Smooth muscle cell (in vitro differentiated cells): ENCODE data around the gene MRPL36. TPM values are rescaled to one million over a fixed set of nuclear protein-coding genes. Genes with fewer than 3 reads are reported as not detected.

Experiments
- DNase-seq: peaks from one replicate; lab custom pipeline; 2025; ENCODE audit not compliant: unreplicated experiment; lab: John Stamatoyannopoulos, UW
- H2AFZ ChIP-seq: fragments of 200-600 bp; sonication (generic); 2 replicates; pipeline ENCODE4 v1.6.0; 2016; ENCODE audit warnings: antibody characterized with exemption, low read depth, mild to moderate bottlenecking
- H3F3A ChIP-seq: fragments of 200-600 bp; sonication (generic); 2 replicates; pipeline ENCODE4 v1.6.0; 2017; ENCODE audit warnings: antibody characterized with exemption, low read depth
- H3K27ac ChIP-seq: fragments of 200-600 bp; sonication (generic); 2 replicates; pipeline ENCODE4 v1.5.1; 2016; ENCODE audit warnings: low read depth, mild to moderate bottlenecking
- H3K27me3 ChIP-seq: fragments of 200-600 bp; sonication (generic); 2 replicates; pipeline ENCODE4 v1.6.1; 2016; ENCODE audit warnings: low read depth, mild to moderate bottlenecking
- H3K36me3 ChIP-seq: fragments of 200-600 bp; sonication (generic); 2 replicates; pipeline ENCODE4 v1.5.1; 2016; ENCODE audit warnings: low read depth
- H3K4me1 ChIP-seq: fragments of 200-600 bp; sonication (generic); 2 replicates; pipeline ENCODE4 v1.5.1; 2016; ENCODE audit warnings: low read depth
- H3K4me2 ChIP-seq: fragments of 200-600 bp; sonication (generic); 2 replicates; pipeline ENCODE4 v1.6.0; 2016; ENCODE audit warnings: mild to moderate bottlenecking
- H3K4me3 ChIP-seq: fragments of 200-600 bp; sonication (generic); 2 replicates; pipeline ENCODE4 v1.5.1; 2016; ENCODE audit warnings: mild to moderate bottlenecking
- H3K79me2 ChIP-seq: fragments of 200-600 bp; sonication (generic); 2 replicates; pipeline ENCODE4 v1.6.0; 2016; ENCODE audit warnings: low read depth, mild to moderate bottlenecking
- H3K9ac ChIP-seq: fragments of 200-600 bp; sonication (generic); 2 replicates; pipeline ENCODE4 v1.6.0; 2016; ENCODE audit warnings: low read depth
- H3K9me3 ChIP-seq: fragments of 200-600 bp; sonication (generic); replicated peaks from 2 replicates; pipeline ENCODE4 v1.5.1; 2016; ENCODE audit warnings: low read depth
- H4K20me1 ChIP-seq: fragments of 200-600 bp; sonication (generic); 2 replicates; pipeline ENCODE4 v1.6.0; 2016; ENCODE audit warnings: low read depth
- WGBS: methylation state at CpG from one replicate; pipeline ENCODE4 v1.1.7; 2016; ENCODE audit warnings: low lambda C conversion rate; 5-methylcytosine and 5-hydroxymethylcytosine counted together
- polyA plus RNA-seq: library from polyadenylated mRNA; unstranded; fragments of >200 nt; fragmentation: Nextera tagmentation; extraction: Ambion mirVana; gene quantifications from 2 replicates; pipeline ENCODE4 v1.2.1, GENCODE V29; 2016
- total RNA-seq: library from RNA; depleted of rRNA; stranded (reverse); fragments of >200 nt; gene quantifications from 2 replicates; pipeline ENCODE4 v1.2.3, GENCODE V29; 2014
- TF ChIP-seq, protein P1 (sequence below): fragments of 200-600 bp; sonication (generic); IDR thresholded peaks from 2 replicates; pipeline ENCODE4 v1.5.1; 2017; ENCODE audit warnings: borderline replicate concordance, mild to moderate bottlenecking, antibody characterized with exemption; ENCODE audit not compliant: insufficient read depth, poor library complexity, severe bottlenecking

The MRPL36 gene
- total and polyA plus RNA-seq, 2 experiments from 2014 or later = 42.9 to 110 TPM

DNA sequence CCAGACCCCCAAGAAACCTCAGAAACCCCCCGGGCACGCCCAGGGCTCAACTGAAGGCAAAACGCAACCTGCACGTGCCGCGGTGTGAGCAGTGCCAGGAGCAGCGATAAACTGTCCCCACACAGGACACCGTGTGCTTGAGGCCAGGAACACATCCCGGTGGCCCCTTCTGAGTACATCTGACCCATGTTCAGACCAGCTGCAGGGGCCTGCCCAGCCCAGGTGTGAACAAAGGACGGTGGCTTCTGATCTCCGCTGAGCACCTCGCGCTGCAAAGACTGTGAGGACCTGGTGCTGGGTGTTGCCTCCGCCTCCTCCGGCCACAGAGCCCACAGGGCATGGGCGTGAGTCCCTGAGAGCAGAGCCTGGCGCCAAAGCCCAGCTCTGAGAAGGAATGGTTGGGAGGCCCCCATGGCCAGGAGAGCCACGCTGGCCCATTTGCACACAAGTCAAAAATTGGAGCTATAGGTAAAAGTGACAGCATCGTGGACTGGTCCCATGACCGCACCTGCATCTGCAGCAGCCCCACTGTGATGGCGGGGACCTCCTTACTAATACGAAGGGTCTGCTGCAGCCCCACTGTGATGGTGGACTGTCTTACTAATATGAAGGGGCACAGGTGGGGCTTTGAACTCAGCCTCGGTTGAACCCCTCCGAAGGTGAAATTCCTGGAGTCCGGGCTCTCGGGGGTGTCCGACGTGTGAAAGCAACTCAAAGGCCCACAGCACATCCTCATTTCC lies 33.0 kb upstream of the MRPL36 start:
- TF ChIP-seq, protein P1, sequence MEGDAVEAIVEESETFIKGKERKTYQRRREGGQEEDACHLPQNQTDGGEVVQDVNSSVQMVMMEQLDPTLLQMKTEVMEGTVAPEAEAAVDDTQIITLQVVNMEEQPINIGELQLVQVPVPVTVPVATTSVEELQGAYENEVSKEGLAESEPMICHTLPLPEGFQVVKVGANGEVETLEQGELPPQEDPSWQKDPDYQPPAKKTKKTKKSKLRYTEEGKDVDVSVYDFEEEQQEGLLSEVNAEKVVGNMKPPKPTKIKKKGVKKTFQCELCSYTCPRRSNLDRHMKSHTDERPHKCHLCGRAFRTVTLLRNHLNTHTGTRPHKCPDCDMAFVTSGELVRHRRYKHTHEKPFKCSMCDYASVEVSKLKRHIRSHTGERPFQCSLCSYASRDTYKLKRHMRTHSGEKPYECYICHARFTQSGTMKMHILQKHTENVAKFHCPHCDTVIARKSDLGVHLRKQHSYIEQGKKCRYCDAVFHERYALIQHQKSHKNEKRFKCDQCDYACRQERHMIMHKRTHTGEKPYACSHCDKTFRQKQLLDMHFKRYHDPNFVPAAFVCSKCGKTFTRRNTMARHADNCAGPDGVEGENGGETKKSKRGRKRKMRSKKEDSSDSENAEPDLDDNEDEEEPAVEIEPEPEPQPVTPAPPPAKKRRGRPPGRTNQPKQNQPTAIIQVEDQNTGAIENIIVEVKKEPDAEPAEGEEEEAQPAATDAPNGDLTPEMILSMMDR = no peak
- no peak for DNase-seq
- Histone ChIP-seq H3K4me2 (no peak overlapping the region), H3K9me3 (no peaks in the 10 kb centered on the region), H4K20me1 (no peaks in the 10 kb centered on the region), H3K27ac (no peak overlapping the region), H3F3A (no peaks in the 10 kb centered on the region), H3K9ac (no peak overlapping the region), H3K27me3 (peaks cover 5% of the 10 kb centered on the region), H3K36me3 (no peaks in the 10 kb centered on the region), H3K79me2 (no peaks in the 10 kb centered on the region), H3K4me3 (no peak overlapping the region), H2AFZ (no peak overlapping the region), H3K4me1 (peaks cover 2% of the 10 kb centered on the region)
- WGBS = 94% methylated on average over 28 of the region's 28 CpGs

DNA sequence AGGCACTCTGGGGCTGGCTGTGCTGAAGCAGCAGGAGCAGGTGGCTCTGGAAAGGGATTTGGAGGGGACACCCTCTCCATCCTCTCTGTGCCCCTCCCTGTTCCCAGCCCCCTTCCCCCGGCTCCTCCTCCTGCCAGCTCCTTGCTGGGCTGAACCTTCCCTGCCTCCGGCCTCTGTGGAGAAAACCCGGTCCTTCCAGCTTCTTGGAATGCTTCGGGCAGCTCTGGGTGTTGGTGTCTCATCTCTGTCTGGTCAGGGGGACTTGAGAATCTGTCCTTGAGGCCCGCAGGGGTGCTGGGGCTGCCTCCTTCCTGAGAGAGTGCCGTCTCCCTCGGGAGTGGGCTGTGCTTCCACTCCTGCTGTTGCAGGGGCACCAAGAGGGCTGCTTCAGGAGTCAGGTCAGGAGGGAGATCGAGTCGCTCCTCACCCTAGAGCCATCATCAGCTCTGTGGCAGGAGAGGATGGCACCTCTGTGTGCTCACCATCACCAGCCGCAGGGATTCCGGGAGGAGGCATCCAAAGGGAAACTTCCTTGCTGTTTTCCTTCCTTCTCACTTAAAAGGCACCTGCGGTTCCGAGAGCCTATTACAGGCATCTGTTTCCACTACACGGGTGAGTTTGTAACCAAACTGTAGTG lies 32.2 kb upstream of the MRPL36 start:
- H4K20me1 ChIP-seq = no peaks in the 10 kb centered on the region
- no peak for DNase-seq
- H3K36me3 ChIP-seq = no peaks in the 10 kb centered on the region
- no peak overlapping the region for H3K4me2 ChIP-seq
- 62% methylated on average over 13 of the region's 14 CpGs for WGBS
- no peak overlapping the region for H3K27ac ChIP-seq
- no peak overlapping the region for H2AFZ ChIP-seq
- no peaks in the 10 kb centered on the region for H3F3A ChIP-seq
- H3K9me3 ChIP-seq = no peaks in the 10 kb centered on the region
- peaks cover 2% of the 10 kb centered on the region for H3K4me1 ChIP-seq
- H3K4me3 ChIP-seq = no peak overlapping the region
- no peaks in the 10 kb centered on the region for H3K79me2 ChIP-seq
- peaks cover 5% of the 10 kb centered on the region for H3K27me3 ChIP-seq
- no peak overlapping the region for H3K9ac ChIP-seq
- TF ChIP-seq, protein P1 = no peak

DNA sequence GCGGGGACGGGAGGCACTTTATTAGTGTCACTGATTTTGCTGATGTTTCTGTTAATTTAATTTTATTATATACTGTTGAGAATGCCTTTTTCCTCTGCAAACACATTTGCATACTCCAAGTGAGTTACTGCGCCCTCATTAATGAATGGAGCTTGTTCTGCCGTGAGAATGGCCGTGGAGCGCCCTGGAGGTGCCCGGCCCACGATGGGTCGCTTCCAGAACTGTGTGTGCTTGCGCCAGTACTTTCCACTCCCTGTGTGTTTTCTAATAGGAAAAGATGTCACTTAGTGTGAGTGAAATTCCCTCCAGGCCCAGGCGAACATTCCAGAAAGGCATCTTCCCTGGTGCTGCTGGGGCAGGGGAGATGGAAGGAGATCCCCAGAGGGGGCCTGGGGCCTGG lies 31.6 kb upstream of the MRPL36 start:
- Histone ChIP-seq H3K79me2 (no peaks in the 10 kb centered on the region), H3K27me3 (peaks cover 5% of the 10 kb centered on the region), H3K36me3 (no peaks in the 10 kb centered on the region), H3K4me2 (no peak overlapping the region), H2AFZ (no peak overlapping the region), H3K4me3 (no peak overlapping the region), H3K4me1 (peaks cover 2% of the 10 kb centered on the region), H3K27ac (no peak overlapping the region), H3K9me3 (no peaks in the 10 kb centered on the region), H3K9ac (no peak overlapping the region), H4K20me1 (no peaks in the 10 kb centered on the region), H3F3A (no peaks in the 10 kb centered on the region)
- DNase-seq = no peak
- TF ChIP-seq, protein P1 = no peak
- WGBS = 89% methylated on average over 11 of the region's 11 CpGs
